Testis (tissue), 3 donors: Measurements from ENCODE around the gene ZWILCH. TPM values are rescaled to one million over a fixed set of nuclear protein-coding genes. Genes with fewer than 3 reads are reported as not detected.
"Not testable (repeated sequence)": the region's sequence is repeated elsewhere in the genome, so short reads cannot be mapped to it uniquely, and the experiment has no call there.

Experiments
- DNase-seq: peaks from one replicate; pipeline ENCODE4 v3.0.0-alpha.2; 2019
- H3K27ac ChIP-seq, 2 donors: fragments of 200-600 bp; sonication (generic); one replicate each; pipeline ENCODE4 v1.5.1; 2019
- H3K27me3 ChIP-seq: fragments of 200-600 bp; sonication (generic); one replicate; pipeline ENCODE4 v1.5.1; 2019
- H3K36me3 ChIP-seq: fragments of 200-600 bp; sonication (generic); one replicate; pipeline ENCODE4 v1.5.1; 2017; ENCODE audit warnings: low read depth; ENCODE audit errors: missing control alignments
- H3K4me1 ChIP-seq: fragments of 200-600 bp; sonication (generic); one replicate; pipeline ENCODE4 v1.5.1; 2019
- H3K4me3 ChIP-seq, 2 donors: fragments of 200-600 bp; sonication (generic); one replicate each; pipeline ENCODE4 v1.5.1; 2017 to 2019
- H3K9me3 ChIP-seq: fragments of 200-600 bp; sonication (generic); one replicate; pipeline ENCODE4 v1.5.1; 2017
- CTCF ChIP-seq, 3 experiments: fragments of 450-650 bp in 2 of 3; fragments of 200-600 bp in 1 of 3; sonication (generic) in 1 of 3; IDR thresholded peaks; one replicate each; pipeline ENCODE4 v1.5.1; 2016 to 2019; ENCODE audit warnings: antibody characterized with exemption in 3 of 3, mild to moderate bottlenecking in 2 of 3, moderate library complexity in 1 of 3
- POLR2A ChIP-seq: fragments of 450-650 bp; IDR thresholded peaks from one replicate; pipeline ENCODE4 v1.6.1; 2017; ENCODE audit warnings: antibody characterized with exemption, mild to moderate bottlenecking, moderate library complexity
- WGBS, 2 donors: methylation state at CpG; one replicate each; pipeline ENCODE4 v1.1.5; 2018; 5-methylcytosine and 5-hydroxymethylcytosine counted together
- intact Hi-C: fragments of 100-400 bp; cut with DNase I; formaldehyde crosslinking; loops from one replicate; pipeline ENCODE4 v1.15.1; 2023; ENCODE audit warnings: low total_unique reads
- polyA plus RNA-seq: library from polyadenylated mRNA; stranded (reverse); fragments of 350-450 nt; fragmentation: Illumina TruSeq; extraction: RNeasy Lipid Tissue Mini Kit (QIAGEN cat#74804); gene quantifications from one replicate; pipeline ENCODE4 v1.2.3, GENCODE V29; 2014; ENCODE audit warnings: low read depth, low replicate concordance; ENCODE audit not compliant: insufficient read depth
- total RNA-seq, 2 donors: library from RNA; depleted of rRNA; stranded (reverse); fragments of >200 nt; gene quantifications; one replicate each; pipeline ENCODE4 v1.2.3, GENCODE V29; 2016

ZWILCH gene
- total and polyA plus RNA-seq, 3 donors from 2014 or later, result 35.1 to 77.5 (median 41.7) TPM

GRCh38 chr15:66462627-66463026 is 42.5 kb upstream of the ZWILCH start:
- 81 to 84% methylated on average over 4 of the region's 4 CpGs for WGBS, 2 donors
- H3K9me3 ChIP-seq, result no peaks in the 10 kb centered on the region
- H3K4me3 ChIP-seq, result no peak overlapping the region
- no peak for DNase-seq
- intact Hi-C loops, result no loop called here
- H3K36me3 ChIP-seq, result no peaks in the 10 kb centered on the region
- TF ChIP-seq POLR2A (no peak), CTCF (IDR thresholded peaks at IDR 0.05) (no peak)
- H3K27me3 ChIP-seq, result no peaks in the 10 kb centered on the region
- H3K27ac ChIP-seq, result no peak overlapping the region
- H3K4me1 ChIP-seq, result no peaks in the 10 kb centered on the region

GRCh38 chr15:66465294-66465693 is 39.8 kb upstream of the ZWILCH start:
- not testable (repeated sequence) for H3K27me3 ChIP-seq

GRCh38 chr15:66467162-66468040 is 37.7 kb upstream of the ZWILCH start:
- H3K9me3 ChIP-seq, DNase-seq, H3K27me3 ChIP-seq, H3K36me3 ChIP-seq, H3K4me1 ChIP-seq, H3K4me3 ChIP-seq, intact Hi-C loops, H3K27ac ChIP-seq: not testable (repeated sequence)
- 95 to 97% methylated on average over 11 of the region's 11 CpGs for WGBS, 2 donors

More at GRCh38 chr15:66465294-66465693, 39.8 kb upstream of the ZWILCH start:
- H3K4me1 ChIP-seq, H3K4me3 ChIP-seq, H3K36me3 ChIP-seq, intact Hi-C loops, DNase-seq, H3K27ac ChIP-seq, H3K9me3 ChIP-seq: not testable (repeated sequence)
- WGBS, 2 donors, result 93 to 96% methylated on average over 6 of the region's 6 CpGs

- intact Hi-C loops, H3K27me3 ChIP-seq, H3K27ac ChIP-seq, H3K9me3 ChIP-seq, H3K4me3 ChIP-seq, DNase-seq, H3K36me3 ChIP-seq, H3K4me1 ChIP-seq: not testable (repeated sequence)
- WGBS, 2 donors, result 86% methylated on average over 4 of the region's 4 CpGs
Measured at GRCh38 chr15:66470825-66471224, 34.3 kb upstream of the ZWILCH start.

- intact Hi-C loops, result no loop called here
- H3K4me3 ChIP-seq, result no peak overlapping the region
- no peak for DNase-seq
- WGBS, 2 donors, result 56 to 60% methylated on average over 8 of the region's 8 CpGs
- H3K4me1 ChIP-seq, result no peaks in the 10 kb centered on the region
- H3K9me3 ChIP-seq, result no peaks in the 10 kb centered on the region
- H3K27ac ChIP-seq, result no peak overlapping the region
- H3K27me3 ChIP-seq, result no peaks in the 10 kb centered on the region
- no peaks in the 10 kb centered on the region for H3K36me3 ChIP-seq
- TF ChIP-seq CTCF (IDR thresholded peaks at IDR 0.05) (no peak), POLR2A (no peak)
Measured at GRCh38 chr15:66472176-66472999, 32.7 kb upstream of the ZWILCH start.

- no peaks in the 10 kb centered on the region for H3K36me3 ChIP-seq
- 71 to 76% methylated on average over 2 of the region's 2 CpGs for WGBS, 2 donors
- no peak overlapping the region for H3K27ac ChIP-seq
- intact Hi-C loops, result no loop called here
- no peaks in the 10 kb centered on the region for H3K9me3 ChIP-seq
- TF ChIP-seq CTCF (IDR thresholded peaks at IDR 0.05) (no peak), POLR2A (no peak)
- H3K27me3 ChIP-seq, result no peaks in the 10 kb centered on the region
- no peaks in the 10 kb centered on the region for H3K4me1 ChIP-seq
- no peak overlapping the region for H3K4me3 ChIP-seq
- DNase-seq, result no peak
Measured at GRCh38 chr15:66474135-66474534, 31.0 kb upstream of the ZWILCH start.
